Gastrocnemius medialis (tissue), 4 donors: ENCODE measurements around the gene CELSR1.

ENCODE experiments used
- CTCF ChIP-seq, 5 experiments: fragments of 450-650 bp in 3 of 5; fragments of 200-600 bp in 2 of 5; sonication (generic) in 2 of 5; IDR thresholded peaks in 4 of 5; conservative IDR thresholded peaks in 1 of 5; 1 replicate in 4 of 5; 2 replicates in 1 of 5; pipeline ENCODE4 v1.5.1; 2016 to 2019; ENCODE audit warnings: antibody characterized with exemption in 5 of 5, mild to moderate bottlenecking in 3 of 5, moderate library complexity in 3 of 5
- POLR2A ChIP-seq, 2 donors: fragments of 450-650 bp; IDR thresholded peaks; one replicate each; pipeline ENCODE4 v1.6.1; 2017; ENCODE audit warnings: antibody characterized with exemption in 2 of 2, mild to moderate bottlenecking in 2 of 2, moderate library complexity in 2 of 2

- TF ChIP-seq POLR2A (IDR thresholded peaks at IDR 0.05) (no peak), CTCF (IDR thresholded peaks at IDR 0.05 in 4 of 5, conservative IDR thresholded peaks at IDR 0.05 in 1 of 5) (no peak)
Observed at GRCh38 chr22:46504584-46504983, 32.8 kb downstream of the CELSR1 start.
